ENCODE measurements around the gene CX3CR1. TPM values are rescaled to one million over a fixed set of nuclear protein-coding genes. Genes with fewer than 3 reads are reported as not detected.

Gene CX3CR1
- total RNA-seq, 4 donors from 2014 or later, result 0.32 TPM; not detected in 3

- no peaks in the 10 kb centered on the region for H3K9me3 ChIP-seq
- no peak overlapping the region for H3K27ac ChIP-seq
- H3K4me3 ChIP-seq, result no peak overlapping the region
- H3K36me3 ChIP-seq, result no peaks in the 10 kb centered on the region
- peaks cover 0 to 11% (median 0%) of the 10 kb centered on the region in 4 donors for H3K4me1 ChIP-seq
- intact Hi-C loops (cut with DNase I; ENCODE audit: low total_unique reads) (no loop called here), in situ Hi-C loops (cut with MboI; ENCODE audit: low pct_ligation_motif_present in 1 of 4, low pct_unique_long_range_greater_than_20kb in 1 of 4, low sequenced_read_pairs in 3 of 4) (no loop called here)
- 4 to 8% methylated on average over 6 to 7 of the region's 7 CpGs for WGBS, 2 donors (ENCODE audit: low coverage in 1 of 2)
- peaks cover 15% of the 10 kb centered on the region for H3K27me3 ChIP-seq
- TF ChIP-seq CTCF (IDR thresholded peaks at IDR 0.05) (peak in 4 of 5 experiments; percentile 21 to 48 (median 33)), POLR2A (IDR thresholded peaks at IDR 0.05) (no peak), EP300 (IDR thresholded peaks at IDR 0.05; ENCODE audit: low read depth) (no peak), POLR2AphosphoS5 (IDR thresholded peaks at IDR 0.05) (peak in 2 of 3 donors; percentile 33 to 39)
- peak; percentile 54 for DNase-seq
Observed at GRCh38 chr3:39260957-39261356, 18.9 kb downstream of the CX3CR1 start.

- Histone ChIP-seq H3K36me3 (no peaks in the 10 kb centered on the region), H3K4me3 (no peak overlapping the region), H3K9me3 (no peaks in the 10 kb centered on the region), H3K27me3 (peaks cover 15% of the 10 kb centered on the region), H3K27ac (no peak overlapping the region), H3K4me1 (peaks cover 0 to 14% (median 0%) of the 10 kb centered on the region in 4 donors)
- DNase-seq, result no peak
- intact Hi-C loops (cut with DNase I; ENCODE audit: low total_unique reads), result no loop called here
- 50 to 65% methylated on average over 2 of the region's 2 CpGs for WGBS, 2 donors (ENCODE audit: low coverage in 1 of 2)
- in situ Hi-C loops (cut with MboI; ENCODE audit: low pct_ligation_motif_present in 1 of 4, low pct_unique_long_range_greater_than_20kb in 1 of 4, low sequenced_read_pairs in 3 of 4), result no loop called here
- TF ChIP-seq CTCF (IDR thresholded peaks at IDR 0.05) (no peak), EP300 (IDR thresholded peaks at IDR 0.05; ENCODE audit: low read depth) (no peak), POLR2AphosphoS5 (IDR thresholded peaks at IDR 0.05) (no peak), POLR2A (IDR thresholded peaks at IDR 0.05) (no peak)
Observed at GRCh38 chr3:39260318-39260717, 19.5 kb downstream of the CX3CR1 start.

GRCh38 chr3:39255503-39256325 lies 24.1 kb downstream of the CX3CR1 start:
- H3K27ac ChIP-seq, result peak overlapping the region in 1 of 4 donors; percentile 36
- intact Hi-C loops (cut with DNase I; ENCODE audit: low total_unique reads), result no loop called here
- in situ Hi-C loops (cut with MboI; ENCODE audit: low pct_ligation_motif_present in 1 of 4, low pct_unique_long_range_greater_than_20kb in 1 of 4, low sequenced_read_pairs in 3 of 4), result no loop called here

More at GRCh38 chr3:39255503-39256325, 24.1 kb downstream of the CX3CR1 start:
- Histone ChIP-seq H3K4me3 (no peak overlapping the region), H3K9me3 (no peaks in the 10 kb centered on the region), H3K36me3 (no peaks in the 10 kb centered on the region), H3K27me3 (no peaks in the 10 kb centered on the region), H3K4me1 (peaks cover 0 to 10% (median 0%) of the 10 kb centered on the region in 4 donors)
- peak; percentile 49 for DNase-seq
- WGBS, 2 donors (ENCODE audit: low coverage in 1 of 2), result 58 to 61% methylated on average over 4 to 5 of the region's 5 CpGs
- TF ChIP-seq EP300 (IDR thresholded peaks at IDR 0.05; ENCODE audit: low read depth) (no peak), POLR2AphosphoS5 (IDR thresholded peaks at IDR 0.05) (no peak), POLR2A (IDR thresholded peaks at IDR 0.05) (no peak), CTCF (IDR thresholded peaks at IDR 0.05) (no peak)
